HEK293 (cell line): ENCODE results near the gene APCDD1L.

ENCODE experiments used
- CTCF ChIA-PET: fragments of 350-600 bp; formaldehyde crosslinking; extraction: SDS; loops from one replicate; lab custom pipeline; 2021; ENCODE audit warnings: antibody characterized with exemption; lab: Yijun Ruan, JAX
- POLR2A ChIA-PET: fragments of 300-600 bp; formaldehyde crosslinking; extraction: SDS; loops from one replicate; lab custom pipeline; 2020; ENCODE audit warnings: antibody characterized with exemption, inconsistent platforms; lab: Yijun Ruan, JAX
- H3K27ac ChIP-seq: fragments of 200-500 bp; sonication (Bioruptor generic); 2 replicates; pipeline ENCODE4 v1.5.1; 2014; ENCODE audit warnings: low read depth, low read length, control low read depth, inconsistent platforms; ENCODE audit errors: extremely low read depth
- H3K36me3 ChIP-seq, 2 experiments: fragments of 200-500 bp in 1 of 2; sonication (Bioruptor generic) in 1 of 2; 1 replicate in 1 of 2; 2 replicates in 1 of 2; pipeline ENCODE4 v1.5.1; 2014 to 2017; ENCODE audit warnings: inconsistent platforms in 2 of 2, low read length in 2 of 2; ENCODE audit not compliant: control insufficient read depth in 2 of 2, insufficient read depth in 1 of 2
- H3K4me1 ChIP-seq: fragments of 200-500 bp; sonication (Bioruptor generic); 2 replicates; pipeline ENCODE4 v1.5.1; 2014; ENCODE audit warnings: mild to moderate bottlenecking, low read length, inconsistent platforms; ENCODE audit not compliant: control insufficient read depth, insufficient read depth
- H3K4me3 ChIP-seq: 2 replicates; pipeline ENCODE4 v1.5.1; 2011; ENCODE audit warnings: low read depth, mild to moderate bottlenecking, control low read depth, low read length, moderate library complexity
- H3K9me3 ChIP-seq: fragments of 200-500 bp; sonication (Bioruptor generic); 2 replicates; pipeline ENCODE4 v1.5.1; 2014; ENCODE audit warnings: low read depth, low read length, inconsistent platforms; ENCODE audit not compliant: control insufficient read depth, insufficient read depth
- EGR2 ChIP-seq: fragments of 450-650 bp; formaldehyde crosslinking; IDR thresholded peaks from 2 replicates; pipeline ENCODE4 v1.5.1; 2016; ENCODE audit warnings: low read depth, missing biosample characterization, missing genetic modification characterization
- ELK4 ChIP-seq: IDR thresholded peaks from 2 replicates; pipeline ENCODE4 v1.6.1; 2011; ENCODE audit warnings: mild to moderate bottlenecking, low read depth, low read length, borderline replicate concordance
- INSM2 ChIP-seq: fragments of 450-650 bp; formaldehyde crosslinking; IDR thresholded peaks from 2 replicates; pipeline ENCODE4 v1.5.1; 2016; ENCODE audit warnings: missing biosample characterization, missing genetic modification characterization
- KLF17 ChIP-seq: fragments of 450-650 bp; formaldehyde crosslinking; IDR thresholded peaks from 2 replicates; pipeline ENCODE4 v1.5.1; 2016; ENCODE audit warnings: missing biosample characterization, missing genetic modification characterization
- KLF7 ChIP-seq: fragments of 450-650 bp; formaldehyde crosslinking; IDR thresholded peaks from 2 replicates; pipeline ENCODE4 v1.5.1; 2016; ENCODE audit warnings: missing biosample characterization, missing genetic modification characterization, borderline replicate concordance
- MZF1 ChIP-seq: fragments of 450-650 bp; formaldehyde crosslinking; IDR thresholded peaks from 2 replicates; pipeline ENCODE4 v1.5.1; 2017; ENCODE audit warnings: missing biosample characterization, missing genetic modification characterization, borderline replicate concordance
- PRDM6 ChIP-seq: fragments of 450-650 bp; formaldehyde crosslinking; IDR thresholded peaks from 2 replicates; pipeline ENCODE4 v1.5.1; 2017; ENCODE audit warnings: missing biosample characterization, missing genetic modification characterization
- SP7 ChIP-seq: fragments of 450-650 bp; formaldehyde crosslinking; IDR thresholded peaks from 2 replicates; pipeline ENCODE4 v1.5.1; 2016; ENCODE audit warnings: missing biosample characterization, missing genetic modification characterization
- WT1 ChIP-seq: fragments of 450-650 bp; formaldehyde crosslinking; IDR thresholded peaks from 2 replicates; pipeline ENCODE4 v1.5.1; 2016; ENCODE audit warnings: missing biosample characterization, missing genetic modification characterization
- ZBTB48 ChIP-seq: fragments of 450-650 bp; formaldehyde crosslinking; IDR thresholded peaks from 2 replicates; pipeline ENCODE4 v1.5.1; 2016; ENCODE audit warnings: missing biosample characterization, missing genetic modification characterization
- ZBTB6 ChIP-seq: fragments of 450-650 bp; formaldehyde crosslinking; IDR thresholded peaks from 2 replicates; pipeline ENCODE4 v1.5.1; 2017; ENCODE audit warnings: missing biosample characterization, missing genetic modification characterization
- ZFP37 ChIP-seq: fragments of 450-650 bp; formaldehyde crosslinking; IDR thresholded peaks from 2 replicates; pipeline ENCODE4 v1.5.1; 2016; ENCODE audit warnings: missing biosample characterization, missing genetic modification characterization
- ZNF148 ChIP-seq: fragments of 450-650 bp; formaldehyde crosslinking; IDR thresholded peaks from 2 replicates; pipeline ENCODE4 v1.5.0; 2017; ENCODE audit warnings: missing biosample characterization, missing genetic modification characterization, borderline replicate concordance
- ZNF175 ChIP-seq: fragments of 450-650 bp; formaldehyde crosslinking; IDR thresholded peaks from 2 replicates; pipeline ENCODE4 v1.5.1; 2016; ENCODE audit warnings: missing biosample characterization, missing genetic modification characterization
- ZNF19 ChIP-seq: fragments of 450-650 bp; formaldehyde crosslinking; IDR thresholded peaks from 2 replicates; pipeline ENCODE4; 2016; ENCODE audit warnings: missing biosample characterization, missing genetic modification characterization, low read depth
- ZNF2 ChIP-seq: fragments of 450-650 bp; formaldehyde crosslinking; IDR thresholded peaks from 2 replicates; pipeline ENCODE4 v1.5.1; 2016; ENCODE audit warnings: missing biosample characterization, missing genetic modification characterization
- ZNF214 ChIP-seq: fragments of 450-650 bp; formaldehyde crosslinking; IDR thresholded peaks from 2 replicates; pipeline ENCODE4 v1.5.1; 2017; ENCODE audit warnings: missing biosample characterization, mild to moderate bottlenecking, missing genetic modification characterization, borderline replicate concordance
- ZNF391 ChIP-seq: fragments of 450-650 bp; formaldehyde crosslinking; IDR thresholded peaks from 2 replicates; pipeline ENCODE4 v1.5.1; 2016; ENCODE audit warnings: low read depth, missing biosample characterization, missing genetic modification characterization, borderline replicate concordance
- ZNF549 ChIP-seq: fragments of 450-650 bp; IDR thresholded peaks from 2 replicates; pipeline ENCODE4 v1.5.1; 2018; ENCODE audit warnings: missing biosample characterization, missing genetic modification characterization, mild to moderate bottlenecking, inconsistent platforms, moderate library complexity
- ZNF585B ChIP-seq: fragments of 450-650 bp; formaldehyde crosslinking; IDR thresholded peaks from 2 replicates; pipeline ENCODE4 v1.5.1; 2016; ENCODE audit warnings: missing biosample characterization, missing genetic modification characterization
- ZNF623 ChIP-seq: fragments of 450-650 bp; formaldehyde crosslinking; IDR thresholded peaks from 2 replicates; pipeline ENCODE4 v1.5.1; 2016; ENCODE audit warnings: missing biosample characterization, missing genetic modification characterization
- ZNF670 ChIP-seq: fragments of 450-650 bp; formaldehyde crosslinking; IDR thresholded peaks from 2 replicates; pipeline ENCODE4 v1.5.1; 2016; ENCODE audit warnings: missing biosample characterization, missing genetic modification characterization, low read depth
- ZNF830 ChIP-seq: fragments of 450-650 bp; IDR thresholded peaks from 2 replicates; pipeline ENCODE4 v1.5.0; 2018; ENCODE audit warnings: missing biosample characterization, missing genetic modification characterization, low read depth, mild to moderate bottlenecking, moderate library complexity

The APCDD1L gene

DNA sequence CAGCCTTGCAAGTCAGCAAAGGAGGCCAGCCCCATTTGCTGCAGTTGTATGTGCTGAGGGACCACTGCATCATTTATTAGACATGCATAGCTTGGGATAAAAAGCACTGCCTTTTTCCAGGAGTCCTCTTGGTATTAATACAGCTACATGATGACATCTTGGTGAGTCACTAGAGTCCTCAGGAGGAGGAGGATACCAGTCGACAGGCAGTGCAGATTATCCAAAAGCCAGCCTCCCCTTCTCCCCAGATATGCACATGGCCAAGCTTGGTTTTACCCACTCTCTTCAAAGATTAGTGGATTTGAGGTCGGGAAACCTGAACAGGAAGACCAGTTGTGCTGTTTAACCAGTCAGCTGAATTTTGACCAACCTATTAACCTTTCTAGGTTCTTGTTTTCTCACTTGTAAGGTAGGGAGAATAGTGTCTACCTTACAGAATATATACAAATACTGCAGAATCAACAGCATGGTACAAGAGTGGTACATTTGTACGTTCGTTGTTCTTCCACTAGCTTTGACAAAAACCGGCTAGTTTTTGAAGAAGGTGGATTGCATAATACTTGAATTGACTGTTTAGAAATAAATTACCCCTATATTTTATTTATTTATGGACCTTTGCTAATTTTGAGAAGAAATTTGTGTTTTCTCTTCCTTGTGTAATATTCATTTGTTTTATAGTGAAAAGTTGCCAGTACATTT, 94.3 kb downstream of the APCDD1L start (continued):
- no peak for TF ChIP-seq ZNF148 (tag by site-specific recombination)
- TF ChIP-seq ZNF830 (tag by site-specific recombination) = no peak
- TF ChIP-seq MZF1 (tag by site-specific recombination) = no peak
- no peak for TF ChIP-seq ZNF391 (tag by site-specific recombination)
- no peak for TF ChIP-seq SP7 (tag by site-specific recombination)
- no peak for TF ChIP-seq ZNF623
- TF ChIP-seq ZNF19 (tag by site-specific recombination) = no peak
- TF ChIP-seq ZNF175 = no peak
- no peak for TF ChIP-seq ZNF2

- Histone ChIP-seq H3K4me3 (no peak overlapping the region), H3K27ac (no peak overlapping the region), H3K4me1 (peaks cover 33% of the 10 kb centered on the region), H3K9me3 (no peaks in the 10 kb centered on the region), H3K36me3 (peaks cover 0 to 28% of the 10 kb centered on the region in 2 experiments; a peak in 2 of 3 replicates)
- TF ChIP-seq ZBTB48 (no peak), WT1 (tag by site-specific recombination) (0 out of 2 replicates have a peak, but pooled peaks have one; percentile 24)
- CTCF ChIA-PET = no interaction called here
- POLR2A ChIA-PET = no interaction called here
Measured at GRCh38 chr20:58418949-58419748, 96.0 kb downstream of the APCDD1L start.

DNA sequence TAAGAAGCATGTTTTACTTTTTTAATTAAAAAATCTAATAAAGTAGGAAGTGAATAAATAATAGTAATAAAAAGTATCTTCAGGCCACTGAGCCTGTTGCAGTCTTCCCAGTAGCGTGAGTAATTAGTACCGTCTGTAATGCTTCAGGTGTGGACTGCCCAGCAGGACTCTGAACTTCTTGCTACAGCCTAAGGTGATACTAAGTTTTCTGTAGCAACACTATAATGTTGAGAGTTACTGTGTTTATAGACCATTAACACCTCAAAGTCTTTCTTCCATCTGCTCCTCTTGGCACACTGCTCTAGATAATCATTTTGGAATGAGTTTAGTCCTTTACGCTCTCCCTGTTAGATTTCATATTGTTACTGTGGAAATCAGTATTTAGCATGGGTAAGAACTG, 97.8 kb downstream of the APCDD1L start:
- POLR2A ChIA-PET = no interaction called here
- no peak overlapping the region for H3K4me3 ChIP-seq
- H3K27ac ChIP-seq = no peak overlapping the region
- peaks cover 19% of the 10 kb centered on the region; the same call in 1 of the 2 replicates for H3K4me1 ChIP-seq
- H3K9me3 ChIP-seq = no peaks in the 10 kb centered on the region
- CTCF ChIA-PET = interaction anchor here (0.8 kb wide), 1 partner anchor 206 kb away, joined by 4 read pairs; no protein-coding TSS in a partner anchor
- peaks cover 0 to 28% of the 10 kb centered on the region in 2 experiments; a peak in 2 of 3 replicates for H3K36me3 ChIP-seq
- TF ChIP-seq ZNF549 (no peak), KLF7 (tag by site-specific recombination) (no peak), INSM2 (tag by site-specific recombination) (no peak), PRDM6 (peak; percentile 69), ELK4 (no peak), ZNF585B (tag by site-specific recombination) (no peak), ZNF670 (tag by site-specific recombination) (no peak), EGR2 (tag by site-specific recombination) (no peak), ZBTB6 (tag by site-specific recombination) (no peak), ZNF214 (no peak), KLF17 (tag by site-specific recombination) (no peak), ZFP37 (no peak)
